GM10266 (cell line): ENCODE results near the gene DPEP1.

ENCODE experiments used
- DNase-seq: peaks from one replicate; pipeline ENCODE4 v3.0.0; 2012; ENCODE audit errors: extremely low spot score
- CTCF ChIP-seq: IDR thresholded peaks from 2 replicates; pipeline ENCODE4 v1.5.1; 2012; ENCODE audit warnings: mild to moderate bottlenecking, low read depth; ENCODE audit not compliant: control insufficient read depth, insufficient read depth; ENCODE audit errors: missing control alignments

DPEP1 gene

DNA sequence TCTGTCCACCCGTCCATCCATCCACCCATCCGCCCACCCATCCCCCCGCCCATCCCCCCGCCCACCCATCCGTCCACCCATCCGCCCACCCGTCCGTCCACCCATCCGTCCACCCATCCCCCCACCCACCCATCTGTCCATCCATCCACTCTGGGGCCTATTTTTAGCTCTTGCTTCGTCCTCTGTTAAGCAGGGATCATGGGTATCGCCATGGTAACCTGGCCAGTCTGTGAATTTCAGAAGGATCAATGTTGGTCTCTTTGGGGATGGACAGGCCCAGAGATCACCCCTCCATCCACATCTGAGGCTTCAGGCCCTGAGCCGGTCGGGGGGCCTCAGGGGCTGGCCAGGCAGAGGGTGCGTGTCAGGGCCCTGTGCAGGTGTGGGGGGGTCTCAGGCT is 15.2 kb upstream of the DPEP1 start:
- no peak for TF ChIP-seq CTCF
- no peak for DNase-seq

- peak; percentile 47 for TF ChIP-seq CTCF
These were observed 14.0 kb upstream of the DPEP1 start for GRCh38 chr16:89599451-89599858.

GRCh38 chr16:89599902-89600301 is 13.5 kb upstream of the DPEP1 start:
- TF ChIP-seq CTCF, result no peak
- no peak for DNase-seq

More at GRCh38 chr16:89599451-89599858, 14.0 kb upstream of the DPEP1 start:
- DNase-seq, result peak; percentile 69

GRCh38 chr16:89600427-89600826 is 13.0 kb upstream of the DPEP1 start:
- DNase-seq, result no peak
- no peak for TF ChIP-seq CTCF

DNA sequence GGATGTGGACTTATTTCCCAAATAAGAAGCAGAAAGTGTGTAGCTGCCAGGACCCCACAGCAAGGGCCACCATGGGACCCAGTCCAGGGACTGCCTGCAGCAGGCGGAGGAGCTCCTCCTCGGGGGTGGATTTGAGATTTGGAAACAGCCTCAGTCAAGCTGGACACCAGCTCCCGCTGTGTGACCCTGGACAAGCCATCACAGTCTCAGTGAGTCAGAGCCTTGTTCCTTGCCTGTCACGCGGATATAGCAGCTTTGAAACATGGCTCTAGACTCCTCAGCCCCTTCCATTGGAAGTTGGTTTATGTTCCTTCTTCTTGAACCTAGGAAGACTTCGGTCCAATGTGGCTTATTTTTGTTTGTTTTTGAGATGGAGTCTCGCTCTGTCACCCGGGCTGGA is 12.5 kb upstream of the DPEP1 start:
- DNase-seq, result no peak
- no peak for TF ChIP-seq CTCF

DNA sequence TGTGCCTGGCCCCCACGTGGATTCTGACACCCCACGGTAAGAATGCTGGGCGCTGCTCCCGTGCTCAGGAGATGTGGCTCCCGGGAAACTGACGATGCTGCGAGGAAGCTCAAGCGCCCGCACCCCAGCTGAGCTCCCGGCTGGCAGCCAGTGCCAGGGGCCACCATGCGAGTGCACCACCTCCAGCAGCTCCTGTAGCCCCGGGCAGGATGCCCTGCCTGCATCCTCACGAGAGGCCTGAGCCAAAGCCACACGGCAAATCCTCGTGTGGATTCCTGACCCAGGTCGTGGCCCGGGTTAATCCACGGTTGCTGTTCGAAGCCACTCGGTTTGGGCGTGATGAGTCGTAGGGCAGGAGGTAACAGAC is 11.6 kb upstream of the DPEP1 start:
- no peak for DNase-seq

More for the DNA sequence above, 11.6 kb upstream of the DPEP1 start:
- TF ChIP-seq CTCF, result no peak
